ENCODE data around the gene ATPAF1. TPM values are rescaled to one million over a fixed set of nuclear protein-coding genes. Genes with fewer than 3 reads are reported as not detected.

The ATPAF1 gene
- polyA plus RNA-seq, 2 of the 4 experiments (the other 2 are of a cell fraction): 28.9 to 63.7 TPM

DNA sequence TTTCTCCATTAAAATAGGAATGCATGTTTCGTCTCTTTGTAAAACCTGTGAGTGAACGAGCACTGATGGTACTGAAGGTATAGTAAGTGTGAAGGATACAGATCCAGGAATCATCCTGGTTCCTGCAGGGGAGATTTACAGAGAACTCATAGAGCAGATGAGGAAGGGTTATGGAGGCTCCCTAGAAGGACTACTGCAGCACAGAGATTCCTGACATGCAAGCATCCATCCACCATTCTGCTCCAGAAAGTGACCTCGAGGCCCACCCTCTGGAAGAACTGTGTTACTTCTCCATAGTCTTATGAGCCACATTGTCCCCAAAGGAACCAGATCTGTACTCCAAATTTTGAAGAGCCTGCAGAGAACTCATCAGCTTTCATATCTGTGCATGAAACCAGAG, 78.6 kb downstream of the ATPAF1 start:
- WGBS (ENCODE audit: missing lambda C conversion rate): 97% methylated on average over 3 of the region's 3 CpGs
- no peak for FAIRE-seq
- POLR2A ChIA-PET: no interaction called here

DNA sequence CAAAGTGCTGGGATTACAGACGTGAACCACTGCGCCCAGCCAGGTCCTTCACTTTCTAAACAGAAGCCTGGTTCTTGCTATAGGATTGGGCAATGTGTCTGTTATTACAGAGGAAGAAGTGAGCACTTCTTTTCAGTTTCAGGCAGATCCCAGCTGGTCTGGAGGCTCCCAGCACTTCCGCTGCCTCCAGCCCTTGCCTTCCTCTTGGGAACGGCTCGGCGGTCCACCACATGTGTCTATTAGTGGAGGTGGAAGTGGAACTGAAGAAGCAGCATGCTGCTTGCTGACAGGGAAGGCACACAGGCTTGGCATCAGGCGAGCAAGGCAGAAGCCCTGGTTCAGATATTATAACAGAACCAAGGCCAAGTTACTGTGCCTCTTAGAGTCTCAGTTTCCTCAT, 81.1 kb downstream of the ATPAF1 start:
- Histone ChIP-seq H3K4me1 (no peaks in the 10 kb centered on the region), H3K9me3 (no peaks in the 10 kb centered on the region), H3K4me3 (no peak overlapping the region), H3K4me2 (no peak overlapping the region), H3K27ac (no peak overlapping the region)
- DNase-seq (ENCODE audit: low read depth in 1 of 2, low spot score in 1 of 2): no peak
- ChIA-PET CTCF (no interaction called here), POLR2A (no interaction called here)
- no peak for FAIRE-seq
- 90% methylated on average over 7 of the region's 7 CpGs for WGBS (ENCODE audit: missing lambda C conversion rate)
- no peak for ATAC-seq
- TF ChIP-seq CHD2 (IDR thresholded peaks at IDR 0.05; ENCODE audit: low read length, partially characterized antibody): no peak
- TF ChIP-seq, protein P1, sequence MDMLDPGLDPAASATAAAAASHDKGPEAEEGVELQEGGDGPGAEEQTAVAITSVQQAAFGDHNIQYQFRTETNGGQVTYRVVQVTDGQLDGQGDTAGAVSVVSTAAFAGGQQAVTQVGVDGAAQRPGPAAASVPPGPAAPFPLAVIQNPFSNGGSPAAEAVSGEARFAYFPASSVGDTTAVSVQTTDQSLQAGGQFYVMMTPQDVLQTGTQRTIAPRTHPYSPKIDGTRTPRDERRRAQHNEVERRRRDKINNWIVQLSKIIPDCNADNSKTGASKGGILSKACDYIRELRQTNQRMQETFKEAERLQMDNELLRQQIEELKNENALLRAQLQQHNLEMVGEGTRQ (IDR thresholded peaks at IDR 0.05): no peak
- no peak for TF ChIP-seq ZFP36 (IDR thresholded peaks at IDR 0.05; ENCODE audit: borderline replicate concordance, partially characterized antibody)
- no peak for TF ChIP-seq FOXS1 (CRISPR knock-in tag; IDR thresholded peaks at IDR 0.05)
- TF ChIP-seq RCOR1 (IDR thresholded peaks at IDR 0.05; ENCODE audit: low read depth, low read length): no peak
- no peak for TF ChIP-seq RARB (CRISPR knock-in tag; IDR thresholded peaks at IDR 0.05)
- TF ChIP-seq RFX5 (IDR thresholded peaks at IDR 0.05): no peak
- TF ChIP-seq HEYL (CRISPR knock-in tag; IDR thresholded peaks at IDR 0.05): no peak
- TF ChIP-seq, protein P2, sequence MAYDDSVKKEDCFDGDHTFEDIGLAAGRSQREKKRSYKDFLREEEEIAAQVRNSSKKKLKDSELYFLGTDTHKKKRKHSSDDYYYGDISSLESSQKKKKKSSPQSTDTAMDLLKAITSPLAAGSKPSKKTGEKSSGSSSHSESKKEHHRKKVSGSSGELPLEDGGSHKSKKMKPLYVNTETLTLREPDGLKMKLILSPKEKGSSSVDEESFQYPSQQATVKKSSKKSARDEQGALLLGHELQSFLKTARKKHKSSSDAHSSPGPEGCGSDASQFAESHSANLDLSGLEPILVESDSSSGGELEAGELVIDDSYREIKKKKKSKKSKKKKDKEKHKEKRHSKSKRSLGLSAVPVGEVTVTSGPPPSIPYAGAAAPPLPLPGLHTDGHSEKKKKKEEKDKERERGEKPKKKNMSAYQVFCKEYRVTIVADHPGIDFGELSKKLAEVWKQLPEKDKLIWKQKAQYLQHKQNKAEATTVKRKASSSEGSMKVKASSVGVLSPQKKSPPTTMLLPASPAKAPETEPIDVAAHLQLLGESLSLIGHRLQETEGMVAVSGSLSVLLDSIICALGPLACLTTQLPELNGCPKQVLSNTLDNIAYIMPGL (CRISPR knock-in tag; IDR thresholded peaks at IDR 0.05; ENCODE audit: borderline replicate concordance): no peak
- TF ChIP-seq ZNF302 (CRISPR knock-in tag; IDR thresholded peaks at IDR 0.05): no peak
- no peak for TF ChIP-seq ZSCAN20 (CRISPR knock-in tag; IDR thresholded peaks at IDR 0.05)
- TF ChIP-seq SMC3 (IDR thresholded peaks at IDR 0.05): no peak
- no peak for TF ChIP-seq POLR2AphosphoS2 (conservative IDR thresholded peaks at IDR 0.05; ENCODE audit: low read length)

More for the DNA sequence above, 78.6 kb downstream of the ATPAF1 start:
- DNase-seq (ENCODE audit: low read depth in 1 of 2, low spot score in 1 of 2) (no peak), ATAC-seq (no peak)
- CTCF ChIA-PET: no interaction called here
- no peak overlapping the region for H3K4me3 ChIP-seq
- H3K4me2 ChIP-seq: no peak overlapping the region
- H3K27ac ChIP-seq: no peak overlapping the region
- TF ChIP-seq TFCP2L1 (CRISPR knock-in tag; IDR thresholded peaks at IDR 0.05) (no peak), FOXS1 (CRISPR knock-in tag; IDR thresholded peaks at IDR 0.05) (no peak), GATA3 (IDR thresholded peaks at IDR 0.05; ENCODE audit: borderline replicate concordance) (no peak), CHD2 (IDR thresholded peaks at IDR 0.05; ENCODE audit: low read length, partially characterized antibody) (no peak), MAFK (IDR thresholded peaks at IDR 0.05; ENCODE audit: partially characterized antibody) (no peak), NR3C1 (IDR thresholded peaks at IDR 0.05) (no peak), RCOR1 (IDR thresholded peaks at IDR 0.05; ENCODE audit: low read depth, low read length) (no peak), BHLHE40 (IDR thresholded peaks at IDR 0.05; ENCODE audit: low read depth, low read length) (no peak), RFX5 (IDR thresholded peaks at IDR 0.05) (no peak), NPAS2 (CRISPR knock-in tag; IDR thresholded peaks at IDR 0.05; ENCODE audit: borderline replicate concordance) (no peak)
- TF ChIP-seq, protein P3, sequence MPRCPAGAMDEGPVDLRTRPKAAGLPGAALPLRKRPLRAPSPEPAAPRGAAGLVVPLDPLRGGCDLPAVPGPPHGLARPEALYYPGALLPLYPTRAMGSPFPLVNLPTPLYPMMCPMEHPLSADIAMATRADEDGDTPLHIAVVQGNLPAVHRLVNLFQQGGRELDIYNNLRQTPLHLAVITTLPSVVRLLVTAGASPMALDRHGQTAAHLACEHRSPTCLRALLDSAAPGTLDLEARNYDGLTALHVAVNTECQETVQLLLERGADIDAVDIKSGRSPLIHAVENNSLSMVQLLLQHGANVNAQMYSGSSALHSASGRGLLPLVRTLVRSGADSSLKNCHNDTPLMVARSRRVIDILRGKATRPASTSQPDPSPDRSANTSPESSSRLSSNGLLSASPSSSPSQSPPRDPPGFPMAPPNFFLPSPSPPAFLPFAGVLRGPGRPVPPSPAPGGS (IDR thresholded peaks at IDR 0.05): no peak
- TF ChIP-seq, protein P2 (CRISPR knock-in tag; IDR thresholded peaks at IDR 0.05; ENCODE audit: borderline replicate concordance): no peak
- TF ChIP-seq, protein P1 (IDR thresholded peaks at IDR 0.05): no peak
- no peaks in the 10 kb centered on the region for H3K4me1 ChIP-seq
- H3K9me3 ChIP-seq: no peaks in the 10 kb centered on the region
